Choroid plexus epithelial cell (primary cell): ENCODE measurements around the gene FAM124A.

Source experiments
- DNase-seq: peaks from one replicate; pipeline ENCODE4 v3.0.0-alpha.2; 2010; ENCODE audit warnings: low read depth
- H3K4me3 ChIP-seq: 2 replicates; pipeline ENCODE4 v1.5.1; 2011; ENCODE audit warnings: low read depth, mild to moderate bottlenecking, control low read depth, low read length, moderate library complexity
- CTCF ChIP-seq: conservative IDR thresholded peaks from 2 replicates; pipeline ENCODE4 v1.5.1; 2011; ENCODE audit warnings: low read depth, mild to moderate bottlenecking, control low read depth, inconsistent platforms, low read length, moderate library complexity

The FAM124A gene

GRCh38 chr13:51222037-51222685, at the start of gene FAM124A:
Gene FAM124A (plus strand): TSS chr13:51222398. CDS start chr13:51222502, 104 bp downstream.
- DNase-seq: peak; percentile 21

GRCh38 chr13:51175021-51175420, 47.2 kb upstream of the FAM124A start:
- no peak for DNase-seq
- H3K4me3 ChIP-seq: no peak overlapping the region
- no peak for TF ChIP-seq CTCF

More at GRCh38 chr13:51222037-51222685, at the start of gene FAM124A:
- H3K4me3 ChIP-seq: peak within 1 kb of the TSS; percentile 63
- TF ChIP-seq CTCF: no peak

- no peak for DNase-seq
- no peak for TF ChIP-seq CTCF
Observed at GRCh38 chr13:51175639-51176038, 46.6 kb upstream of the FAM124A start.

GRCh38 chr13:51177188-51177587, 45.0 kb upstream of the FAM124A start:
- TF ChIP-seq CTCF: no peak
- no peak for DNase-seq
- H3K4me3 ChIP-seq: no peak overlapping the region

More at GRCh38 chr13:51175639-51176038, 46.6 kb upstream of the FAM124A start:
- H3K4me3 ChIP-seq: no peak overlapping the region

- no peak for DNase-seq
- no peak for TF ChIP-seq CTCF
- no peak overlapping the region for H3K4me3 ChIP-seq
Observed at GRCh38 chr13:51178456-51179074, 43.6 kb upstream of the FAM124A start.

- no peak overlapping the region for H3K4me3 ChIP-seq
- TF ChIP-seq CTCF: no peak
- DNase-seq: no peak
Observed at GRCh38 chr13:51179432-51179971, 42.7 kb upstream of the FAM124A start.
